Kidney epithelial cell (primary cell): ENCODE results near the gene EXOG. TPM values are rescaled to one million over a fixed set of nuclear protein-coding genes. Genes with fewer than 3 reads are reported as not detected.

Experiments used
- DNase-seq: peaks from one replicate; pipeline ENCODE4 v3.0.0-alpha.2; 2010; ENCODE audit warnings: low read depth
- H3K27me3 ChIP-seq: 2 replicates; pipeline ENCODE4 v1.6.0; 2011; ENCODE audit warnings: low read length; ENCODE audit not compliant: control insufficient read depth, insufficient read depth
- H3K36me3 ChIP-seq: 2 replicates; pipeline ENCODE4 v1.5.1; 2011; ENCODE audit warnings: low read length; ENCODE audit not compliant: control insufficient read depth, insufficient read depth
- H3K4me3 ChIP-seq: 2 replicates; pipeline ENCODE4 v1.5.1; 2011; ENCODE audit warnings: low read depth, mild to moderate bottlenecking, control low read depth, low read length
- CTCF ChIP-seq: IDR thresholded peaks from 2 replicates; pipeline ENCODE4 v1.5.1; 2011; ENCODE audit warnings: mild to moderate bottlenecking, moderate library complexity, low read length, control low read depth, inconsistent platforms; ENCODE audit not compliant: insufficient read depth, poor library complexity, severe bottlenecking
- total RNA-seq: library from RNA; depleted of rRNA; stranded (reverse); fragments of >200 nt; gene quantifications from 2 replicates; pipeline ENCODE4 v1.2.3, GENCODE V29; 2015

EXOG gene
- total RNA-seq, 1 donor from 2014 or later: 5.4 TPM

- Histone ChIP-seq H3K36me3 (no peaks in the 10 kb centered on the region), H3K27me3 (no peaks in the 10 kb centered on the region), H3K4me3 (no peak overlapping the region)
- no peak for TF ChIP-seq CTCF
- DNase-seq: no peak
Measured at GRCh38 chr3:38526792-38527191, 30.7 kb downstream of the EXOG start.

GRCh38 chr3:38528457-38528856 lies 32.3 kb downstream of the EXOG start:
- H3K36me3 ChIP-seq: no peaks in the 10 kb centered on the region
- DNase-seq: no peak
- H3K27me3 ChIP-seq: no peaks in the 10 kb centered on the region
- no peak overlapping the region for H3K4me3 ChIP-seq
- peak; percentile 7 for TF ChIP-seq CTCF

- H3K36me3 ChIP-seq: no peaks in the 10 kb centered on the region
- no peak for DNase-seq
- no peak overlapping the region for H3K4me3 ChIP-seq
- no peak for TF ChIP-seq CTCF
- no peaks in the 10 kb centered on the region for H3K27me3 ChIP-seq
Measured at GRCh38 chr3:38532529-38532928, 36.4 kb downstream of the EXOG start.

- no peak overlapping the region for H3K4me3 ChIP-seq
- H3K27me3 ChIP-seq: no peaks in the 10 kb centered on the region
- TF ChIP-seq CTCF: no peak
- DNase-seq: no peak
- H3K36me3 ChIP-seq: no peaks in the 10 kb centered on the region
Measured at GRCh38 chr3:38533285-38533976, 37.3 kb downstream of the EXOG start.

- H3K36me3 ChIP-seq: no peaks in the 10 kb centered on the region
Measured at GRCh38 chr3:38534180-38534579, 38.0 kb downstream of the EXOG start.

More at GRCh38 chr3:38534180-38534579, 38.0 kb downstream of the EXOG start:
- no peak for DNase-seq
- Histone ChIP-seq H3K4me3 (no peak overlapping the region), H3K27me3 (no peaks in the 10 kb centered on the region)
- no peak for TF ChIP-seq CTCF
